Caco-2 (cell line): Measurements from ENCODE around the gene HSDL2. TPM values are rescaled to one million over a fixed set of nuclear protein-coding genes. Genes with fewer than 3 reads are reported as not detected.

ENCODE experiments used
- BruUV-seq: library from RNA; stranded (reverse); fragments of 400-500 nt; replicated peaks from 2 replicates; lab custom pipeline; 2021; lab: Mats Ljungman, UMichigan
- CTCF ChIA-PET: fragments of 300-600 bp; sonication (Branson Sonifier 250); formaldehyde crosslinking; loops from one replicate; lab custom pipeline; 2022; ENCODE audit warnings: antibody characterized with exemption; lab: Charles Lee
- POLR2A ChIA-PET: fragments of 300-600 bp; sonication (Branson Sonifier 250); formaldehyde crosslinking; loops from one replicate; lab custom pipeline; 2022; ENCODE audit warnings: antibody characterized with exemption; lab: Charles Lee
- DNase-seq, 2 experiments: peaks; one replicate each; pipeline versions ENCODE4 v3.0.0 to v3.0.0-alpha.2; 2020 to 2022
- H3K27me3 ChIP-seq: replicated peaks from 2 replicates; pipeline ENCODE4 v1.6.0; 2011; ENCODE audit warnings: low read length; ENCODE audit not compliant: control insufficient read depth, insufficient read depth
- H3K36me3 ChIP-seq: 2 replicates; pipeline ENCODE4 v1.5.1; 2011; ENCODE audit warnings: low read length; ENCODE audit not compliant: control insufficient read depth, insufficient read depth
- H3K4me1 ChIP-seq: fragments of 250-450 bp; sonication (Bioruptor Pico); 2 replicates; pipeline ENCODE4 v1.5.1; 2020; ENCODE audit warnings: mild to moderate bottlenecking
- H3K4me3 ChIP-seq: 2 replicates; pipeline ENCODE4 v1.5.1; 2011; ENCODE audit warnings: low read depth, mild to moderate bottlenecking, control low read depth, low read length
- H3K9me3 ChIP-seq: fragments of 250-450 bp; sonication (Bioruptor Pico); 2 replicates; pipeline ENCODE4 v1.5.1; 2020; ENCODE audit warnings: mild to moderate bottlenecking, moderate library complexity
- H3K27ac Mint-ChIP-seq: one replicate; pipeline ENCODE4 v1.8.0; 2022; ENCODE audit warnings: mixed read lengths; ENCODE audit not compliant: unreplicated experiment
- H3K27me3 Mint-ChIP-seq: one replicate; pipeline ENCODE4 v1.8.0; 2022; ENCODE audit warnings: mixed read lengths; ENCODE audit not compliant: insufficient read depth, unreplicated experiment
- H3K36me3 Mint-ChIP-seq: one replicate; pipeline ENCODE4 v1.8.0; 2022; ENCODE audit warnings: mild to moderate bottlenecking, mixed read lengths; ENCODE audit not compliant: insufficient read depth, unreplicated experiment
- H3K4me1 Mint-ChIP-seq: one replicate; pipeline ENCODE4 v1.8.0; 2022; ENCODE audit warnings: low read depth, mixed read lengths; ENCODE audit not compliant: unreplicated experiment
- H3K4me3 Mint-ChIP-seq: one replicate; pipeline ENCODE4 v1.8.0; 2022; ENCODE audit warnings: mild to moderate bottlenecking, moderate library complexity, mixed read lengths; ENCODE audit not compliant: unreplicated experiment
- H3K9me3 Mint-ChIP-seq: one replicate; pipeline ENCODE4 v1.8.0; 2022; ENCODE audit warnings: mixed read lengths; ENCODE audit not compliant: unreplicated experiment
- intact Hi-C: fragments of 100-400 bp; cut with micrococcal nuclease; formaldehyde crosslinking; loops from one replicate; pipeline ENCODE4 v1.10.0; 2022; ENCODE audit not compliant: unreplicated experiment
- total RNA-seq: library from RNA; stranded (reverse); gene quantifications from 2 replicates; pipeline ENCODE4 v1.2.3, GENCODE V29; 2022
- TF ChIP-seq, protein P1 (sequence below), 2 experiments: fragments of 200-600 bp in 1 of 2; IDR thresholded peaks; 1 replicate in 1 of 2; 2 replicates in 1 of 2; pipeline versions ENCODE4 v1.5.1 to v1.8.0; 2011 to 2022; ENCODE audit warnings: antibody characterized with exemption in 1 of 2, control low read depth in 1 of 2, inconsistent platforms in 1 of 2, low read depth in 1 of 2, low read length in 1 of 2, mild to moderate bottlenecking in 1 of 2, moderate library complexity in 1 of 2; ENCODE audit not compliant: insufficient read depth in 1 of 2, severe bottlenecking in 1 of 2, unreplicated experiment in 1 of 2

The HSDL2 gene
- total RNA-seq, 1 experiment from 2014 or later = 134 TPM

DNA sequence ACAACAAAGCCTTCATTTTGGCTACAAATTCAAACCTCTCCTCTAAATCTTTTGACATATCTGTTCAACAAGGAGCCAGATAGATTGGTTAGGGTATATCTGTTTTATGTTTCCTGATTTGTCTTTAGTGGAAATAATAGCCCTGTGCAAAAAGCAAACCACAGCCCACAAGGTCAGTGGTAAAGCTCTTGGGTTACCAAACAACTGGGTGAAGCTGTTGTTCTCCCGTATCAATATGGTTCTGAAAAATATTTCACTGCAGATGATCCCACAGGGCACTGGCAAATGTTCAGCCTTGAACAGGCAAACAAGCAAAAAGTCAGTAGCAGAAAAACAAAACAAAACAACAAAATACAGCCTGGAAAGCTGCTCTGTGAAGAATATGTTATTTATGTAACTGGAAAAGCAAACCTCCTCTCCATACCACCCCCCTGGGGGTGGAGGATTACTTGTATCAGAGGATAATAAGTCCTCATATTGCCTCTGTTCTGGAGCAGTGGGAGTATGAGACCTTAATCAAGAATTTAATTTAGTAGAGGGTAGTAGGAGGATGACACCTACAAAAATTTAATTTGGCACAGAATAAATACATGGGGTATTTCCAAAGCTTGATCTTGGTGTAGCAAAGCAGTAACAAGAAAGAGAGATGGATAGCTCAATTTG, 25.7 kb upstream of the HSDL2 start:
- BruUV-seq = no TSS peak
- Mint-ChIP-seq H3K4me1 (no peaks in the 10 kb centered on the region), H3K36me3 (no peaks in the 10 kb centered on the region), H3K27ac (no peak overlapping the region), H3K27me3 (no peaks in the 10 kb centered on the region), H3K9me3 (no peaks in the 10 kb centered on the region), H3K4me3 (no peak overlapping the region)
- no peak overlapping the region for H3K4me3 ChIP-seq
- CTCF ChIA-PET = no interaction called here
- no peaks in the 10 kb centered on the region for H3K9me3 ChIP-seq
- TF ChIP-seq, protein P1, sequence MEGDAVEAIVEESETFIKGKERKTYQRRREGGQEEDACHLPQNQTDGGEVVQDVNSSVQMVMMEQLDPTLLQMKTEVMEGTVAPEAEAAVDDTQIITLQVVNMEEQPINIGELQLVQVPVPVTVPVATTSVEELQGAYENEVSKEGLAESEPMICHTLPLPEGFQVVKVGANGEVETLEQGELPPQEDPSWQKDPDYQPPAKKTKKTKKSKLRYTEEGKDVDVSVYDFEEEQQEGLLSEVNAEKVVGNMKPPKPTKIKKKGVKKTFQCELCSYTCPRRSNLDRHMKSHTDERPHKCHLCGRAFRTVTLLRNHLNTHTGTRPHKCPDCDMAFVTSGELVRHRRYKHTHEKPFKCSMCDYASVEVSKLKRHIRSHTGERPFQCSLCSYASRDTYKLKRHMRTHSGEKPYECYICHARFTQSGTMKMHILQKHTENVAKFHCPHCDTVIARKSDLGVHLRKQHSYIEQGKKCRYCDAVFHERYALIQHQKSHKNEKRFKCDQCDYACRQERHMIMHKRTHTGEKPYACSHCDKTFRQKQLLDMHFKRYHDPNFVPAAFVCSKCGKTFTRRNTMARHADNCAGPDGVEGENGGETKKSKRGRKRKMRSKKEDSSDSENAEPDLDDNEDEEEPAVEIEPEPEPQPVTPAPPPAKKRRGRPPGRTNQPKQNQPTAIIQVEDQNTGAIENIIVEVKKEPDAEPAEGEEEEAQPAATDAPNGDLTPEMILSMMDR (IDR thresholded peaks at IDR 0.05; ENCODE audit: insufficient read depth in 1 of 2, low read depth in 1 of 2, low read length in 1 of 2, severe bottlenecking in 1 of 2, unreplicated experiment in 1 of 2) = no peak
- peaks cover 13% of the 10 kb centered on the region for H3K4me1 ChIP-seq
- H3K27me3 ChIP-seq = no peaks in the 10 kb centered on the region
- H3K36me3 ChIP-seq = no peaks in the 10 kb centered on the region
- POLR2A ChIA-PET = interaction anchor here (0.6 kb wide), 1 partner anchor 345 kb away, joined by 3 read pairs; no protein-coding TSS in a partner anchor
- DNase-seq = no peak
- intact Hi-C loops = no loop called here

DNA sequence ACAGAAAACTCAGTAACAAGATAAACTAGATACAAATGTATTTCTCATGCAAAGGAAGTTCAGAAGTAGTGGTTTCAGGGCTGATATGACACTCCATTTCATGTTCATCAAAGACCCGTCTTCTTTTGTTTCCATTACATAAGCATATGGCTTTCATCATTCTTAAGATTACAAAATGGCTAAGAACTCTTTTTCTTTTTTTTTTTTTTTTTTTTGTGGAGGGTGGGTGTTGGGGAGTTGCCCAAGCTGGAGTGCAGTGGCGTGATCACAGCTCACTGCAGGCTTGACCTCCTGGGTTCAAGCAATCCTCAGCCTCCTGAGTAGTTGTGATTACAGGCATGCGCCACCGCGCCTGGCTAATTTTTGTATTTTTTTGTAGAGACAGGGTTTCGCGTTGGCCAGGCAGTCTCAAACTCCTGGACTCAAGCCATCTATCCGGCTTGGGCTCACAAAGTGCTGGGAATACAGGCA, 24.4 kb upstream of the HSDL2 start:
- Mint-ChIP-seq H3K27ac (no peak overlapping the region), H3K36me3 (no peaks in the 10 kb centered on the region), H3K4me3 (no peak overlapping the region), H3K9me3 (no peaks in the 10 kb centered on the region), H3K4me1 (no peaks in the 10 kb centered on the region), H3K27me3 (no peaks in the 10 kb centered on the region)
- Histone ChIP-seq H3K36me3 (no peaks in the 10 kb centered on the region), H3K9me3 (no peaks in the 10 kb centered on the region), H3K4me3 (no peak overlapping the region), H3K27me3 (no peaks in the 10 kb centered on the region), H3K4me1 (peaks cover 10% of the 10 kb centered on the region)
- TF ChIP-seq, protein P1 (IDR thresholded peaks at IDR 0.05; ENCODE audit: insufficient read depth in 1 of 2, low read depth in 1 of 2, low read length in 1 of 2, severe bottlenecking in 1 of 2, unreplicated experiment in 1 of 2) = no peak
- no TSS peak for BruUV-seq
- ChIA-PET POLR2A (no interaction called here), CTCF (interaction anchor here (0.7 kb wide), 1 partner anchor 243 kb away, joined by 4 read pairs; no protein-coding TSS in a partner anchor)
- DNase-seq = no peak
- intact Hi-C loops = no loop called here

DNA sequence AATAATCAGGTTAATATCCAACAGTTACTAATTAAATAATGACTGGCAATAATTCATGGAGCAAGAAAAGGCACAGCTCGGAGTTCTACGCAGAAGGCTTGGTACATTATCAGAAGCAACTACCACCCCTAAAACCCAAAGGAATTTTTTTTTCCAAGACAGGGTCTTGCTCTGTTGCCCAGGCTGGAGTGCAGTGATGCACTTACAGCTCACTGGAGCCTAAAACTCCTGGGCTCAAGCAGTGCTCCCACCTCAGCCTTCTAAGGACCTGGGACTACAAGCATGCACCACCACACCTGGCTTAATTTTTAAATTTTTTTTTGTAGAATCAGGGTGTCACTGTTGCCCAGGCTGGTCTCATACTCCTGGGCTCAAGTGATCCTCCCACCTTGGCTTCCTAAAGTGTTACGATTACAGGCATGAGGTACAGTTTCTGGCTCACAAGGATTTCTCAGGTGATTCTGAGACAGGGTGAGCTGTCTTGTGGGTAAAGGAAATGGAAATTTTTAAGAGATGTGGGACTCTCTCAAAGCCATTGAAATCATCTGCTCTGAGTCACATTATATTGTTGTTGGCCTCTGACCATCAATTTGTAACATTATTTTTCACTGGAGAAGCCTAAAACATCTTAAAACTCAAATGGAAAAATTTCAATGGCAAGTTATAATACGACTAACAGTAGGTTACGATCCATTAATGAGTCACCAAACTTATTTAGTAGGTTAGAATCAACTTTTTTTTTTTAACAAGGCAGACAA, 19.7 kb upstream of the HSDL2 start:
- ChIA-PET CTCF (interaction anchor here (1.6 kb wide), 1 partner anchor 247 kb away, joined by 7 read pairs; no protein-coding TSS in a partner anchor), POLR2A (no interaction called here)
- H3K4me1 ChIP-seq = no peaks in the 10 kb centered on the region
- no peak for DNase-seq
- H3K4me3 ChIP-seq = no peak overlapping the region
- intact Hi-C loops = loop anchor here (2.0 kb wide), 1 partner anchor 273 kb away; no protein-coding TSS in a partner anchor
- TF ChIP-seq, protein P1 (IDR thresholded peaks at IDR 0.05; ENCODE audit: insufficient read depth in 1 of 2, low read depth in 1 of 2, low read length in 1 of 2, severe bottlenecking in 1 of 2, unreplicated experiment in 1 of 2) = no peak
- H3K36me3 ChIP-seq = no peaks in the 10 kb centered on the region
- no peaks in the 10 kb centered on the region for H3K9me3 ChIP-seq
- Mint-ChIP-seq H3K4me1 (no peaks in the 10 kb centered on the region), H3K9me3 (peaks cover 7% of the 10 kb centered on the region), H3K36me3 (no peaks in the 10 kb centered on the region), H3K4me3 (no peak overlapping the region), H3K27me3 (no peaks in the 10 kb centered on the region), H3K27ac (no peak overlapping the region)
- H3K27me3 ChIP-seq = no peaks in the 10 kb centered on the region
- no TSS peak for BruUV-seq
